Panc1 (cell line): ENCODE results near the gene ROBO1. TPM values are rescaled to one million over a fixed set of nuclear protein-coding genes. Genes with fewer than 3 reads are reported as not detected.

Source experiments
- ATAC-seq: fragments of 200-7000 bp; cut with Tn5 transposase; 2 replicates; pipeline ENCODE4 v1.9.1; 2020; ENCODE audit warnings: mild to moderate bottlenecking, moderate library complexity
- BruUV-seq: library from RNA; stranded (reverse); fragments of 400-500 nt; replicated peaks from 2 replicates; lab custom pipeline; 2021; lab: Mats Ljungman, UMichigan
- CTCF ChIA-PET: fragments of 300-600 bp; sonication (Branson Sonifier 250); formaldehyde crosslinking; loops from one replicate; lab custom pipeline; 2022; ENCODE audit warnings: antibody characterized with exemption; lab: Charles Lee
- POLR2A ChIA-PET: fragments of 300-600 bp; sonication (Branson Sonifier 250); formaldehyde crosslinking; loops from one replicate; lab custom pipeline; 2022; ENCODE audit warnings: antibody characterized with exemption; lab: Charles Lee
- DNase-seq: peaks from one replicate; pipeline ENCODE4 v3.0.0-alpha.2; 2010; ENCODE audit warnings: low read depth, low spot score
- H3K27ac ChIP-seq: 2 replicates; pipeline ENCODE4 v1.5.1; 2011; ENCODE audit warnings: mild to moderate bottlenecking, low read length, inconsistent platforms
- H3K27me3 ChIP-seq: fragments of 200-500 bp; sonication (Bioruptor generic); 2 replicates; pipeline ENCODE4 v1.6.0; 2014; ENCODE audit warnings: low read length, inconsistent platforms; ENCODE audit not compliant: control insufficient read depth, insufficient read depth
- H3K36me3 ChIP-seq: fragments of 200-500 bp; sonication (Bioruptor generic); 2 replicates; pipeline ENCODE4 v1.5.1; 2014; ENCODE audit warnings: inconsistent platforms, mild to moderate bottlenecking, low read length, moderate library complexity; ENCODE audit not compliant: control insufficient read depth, insufficient read depth
- H3K4me1 ChIP-seq: 2 replicates; pipeline ENCODE4 v1.5.1; 2011; ENCODE audit warnings: inconsistent platforms, mild to moderate bottlenecking, low read length, moderate library complexity; ENCODE audit not compliant: control insufficient read depth, insufficient read depth
- H3K4me3 ChIP-seq, 2 experiments: 2 replicates each; pipeline ENCODE4 v1.5.1; 2011 to 2012; ENCODE audit warnings: low read depth in 2 of 2, low read length in 2 of 2, mild to moderate bottlenecking in 2 of 2, inconsistent platforms in 1 of 2, moderate library complexity in 1 of 2
- H3K9me3 ChIP-seq: fragments of 200-500 bp; sonication (Bioruptor generic); 2 replicates; pipeline ENCODE4 v1.5.1; 2014; ENCODE audit warnings: low read depth, mild to moderate bottlenecking, inconsistent platforms, low read length, moderate library complexity; ENCODE audit not compliant: control insufficient read depth, insufficient read depth
- CTCF ChIP-seq: fragments of 450-650 bp; IDR thresholded peaks from 2 replicates; pipeline ENCODE4 v1.5.1; 2017; ENCODE audit warnings: mild to moderate bottlenecking
- POLR2AphosphoS5 ChIP-seq: IDR thresholded peaks from 2 replicates; pipeline ENCODE4 v1.6.1; 2012; ENCODE audit warnings: mild to moderate bottlenecking, low read depth, low read length, moderate library complexity
- REST ChIP-seq, 2 experiments: IDR thresholded peaks; 2 replicates each; pipeline ENCODE4 v1.6.1; 2011 to 2012; ENCODE audit warnings: low read depth in 2 of 2, control low read depth in 1 of 2, low read length in 1 of 2, mild to moderate bottlenecking in 1 of 2, moderate library complexity in 1 of 2; ENCODE audit not compliant: insufficient read depth in 1 of 2
- SIN3A ChIP-seq: IDR thresholded peaks from 2 replicates; pipeline ENCODE4 v1.6.1; 2012; ENCODE audit warnings: low read depth, mild to moderate bottlenecking, low read length, moderate library complexity, borderline replicate concordance; ENCODE audit not compliant: insufficient read depth
- TCF7L2 ChIP-seq: IDR thresholded peaks from 2 replicates; pipeline ENCODE4 v1.6.1; 2011; ENCODE audit warnings: mild to moderate bottlenecking, low read depth, low read length, inconsistent platforms
- in situ Hi-C: cut with HindIII; loops from 2 replicates; pipeline ENCODE4 v1.10.0; 2016; ENCODE audit warnings: low sequenced_read_pairs, low pct_unique_long_range_greater_than_20kb
- intact Hi-C: fragments of 100-400 bp; cut with micrococcal nuclease; formaldehyde crosslinking; loops from one replicate; pipeline ENCODE4 v1.10.0; 2022; ENCODE audit not compliant: unreplicated experiment
- total RNA-seq: library from RNA; stranded (reverse); gene quantifications from one replicate; pipeline ENCODE4 v1.2.1, GENCODE V29; 2021; ENCODE audit not compliant: unreplicated experiment

ROBO1 gene
- total RNA-seq, 1 experiment from 2014 or later = 61.6 TPM

GRCh38 chr3:79012946-79013362 lies 754.8 kb downstream of the ROBO1 start:
- Histone ChIP-seq H3K27ac (no peak overlapping the region), H3K4me3 (no peak overlapping the region), H3K4me1 (peaks cover 13% of the 10 kb centered on the region), H3K9me3 (no peaks in the 10 kb centered on the region), H3K36me3 (no peaks in the 10 kb centered on the region), H3K27me3 (no peaks in the 10 kb centered on the region)
- in situ Hi-C loops = no loop called here
- intact Hi-C loops = loop anchor here (10.0 kb wide), 2 partner anchors 98 to 158 kb away; no protein-coding TSS in a partner anchor
- BruUV-seq = no TSS peak
- no peak for DNase-seq
- ATAC-seq = no peak
- ChIA-PET POLR2A (no interaction called here), CTCF (no interaction called here)
- TF ChIP-seq REST (IDR thresholded peaks at IDR 0.05; ENCODE audit: insufficient read depth in 1 of 2, low read depth in 2 of 2, low read length in 1 of 2) (no peak), SIN3A (no peak), CTCF (no peak), TCF7L2 (no peak), POLR2AphosphoS5 (no peak)

- TF ChIP-seq SIN3A = no peak
- TF ChIP-seq REST (IDR thresholded peaks at IDR 0.05; ENCODE audit: insufficient read depth in 1 of 2, low read depth in 2 of 2, low read length in 1 of 2) = no peak
- TF ChIP-seq POLR2AphosphoS5 = no peak
- TF ChIP-seq CTCF = no peak
- TF ChIP-seq TCF7L2 = no peak
- DNase-seq = no peak
- Histone ChIP-seq H3K4me1 (peaks cover 13% of the 10 kb centered on the region), H3K27ac (no peak overlapping the region), H3K27me3 (no peaks in the 10 kb centered on the region), H3K36me3 (no peaks in the 10 kb centered on the region), H3K9me3 (no peaks in the 10 kb centered on the region), H3K4me3 (no peak overlapping the region)
- POLR2A ChIA-PET = no interaction called here
- ATAC-seq = no peak
- intact Hi-C loops = loop anchor here (10.0 kb wide), 2 partner anchors 98 to 158 kb away; no protein-coding TSS in a partner anchor
- no TSS peak for BruUV-seq
- CTCF ChIA-PET = no interaction called here
- in situ Hi-C loops = no loop called here
These were observed 755.3 kb downstream of the ROBO1 start for GRCh38 chr3:79012530-79012913.
